ENCODE measurements around the gene INPP5D.

DNA sequence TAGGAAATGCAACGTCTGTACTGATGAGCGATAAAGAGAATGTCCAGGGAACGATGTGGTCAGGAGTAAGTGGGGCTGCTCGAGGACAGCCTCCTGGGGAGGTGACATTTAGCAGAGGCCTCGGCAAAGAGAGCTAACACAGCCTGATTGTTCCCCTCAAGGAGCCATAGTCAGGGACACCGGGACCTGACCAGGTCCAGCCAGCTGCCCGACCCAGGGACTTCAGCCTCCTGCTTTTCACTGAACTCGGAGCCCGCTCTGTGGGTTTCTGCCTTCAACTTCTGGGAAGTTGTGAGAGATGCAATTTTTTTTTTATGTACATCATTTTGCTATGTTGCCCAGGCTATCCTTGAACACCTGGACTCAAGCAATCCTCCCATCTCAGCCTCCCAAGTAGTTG, 17.6 kb upstream of the INPP5D start:
- TF ChIP-seq, protein P1, sequence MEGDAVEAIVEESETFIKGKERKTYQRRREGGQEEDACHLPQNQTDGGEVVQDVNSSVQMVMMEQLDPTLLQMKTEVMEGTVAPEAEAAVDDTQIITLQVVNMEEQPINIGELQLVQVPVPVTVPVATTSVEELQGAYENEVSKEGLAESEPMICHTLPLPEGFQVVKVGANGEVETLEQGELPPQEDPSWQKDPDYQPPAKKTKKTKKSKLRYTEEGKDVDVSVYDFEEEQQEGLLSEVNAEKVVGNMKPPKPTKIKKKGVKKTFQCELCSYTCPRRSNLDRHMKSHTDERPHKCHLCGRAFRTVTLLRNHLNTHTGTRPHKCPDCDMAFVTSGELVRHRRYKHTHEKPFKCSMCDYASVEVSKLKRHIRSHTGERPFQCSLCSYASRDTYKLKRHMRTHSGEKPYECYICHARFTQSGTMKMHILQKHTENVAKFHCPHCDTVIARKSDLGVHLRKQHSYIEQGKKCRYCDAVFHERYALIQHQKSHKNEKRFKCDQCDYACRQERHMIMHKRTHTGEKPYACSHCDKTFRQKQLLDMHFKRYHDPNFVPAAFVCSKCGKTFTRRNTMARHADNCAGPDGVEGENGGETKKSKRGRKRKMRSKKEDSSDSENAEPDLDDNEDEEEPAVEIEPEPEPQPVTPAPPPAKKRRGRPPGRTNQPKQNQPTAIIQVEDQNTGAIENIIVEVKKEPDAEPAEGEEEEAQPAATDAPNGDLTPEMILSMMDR (IDR thresholded peaks at IDR 0.05; ENCODE audit: insufficient read depth, low read length, poor library complexity, severe bottlenecking), result no peak
- no peak for TF ChIP-seq EZH2phosphoT487 (conservative IDR thresholded peaks at IDR 0.05; ENCODE audit: low read length)

Measured in SU-DHL-6 (cell line).